ENCODE results near the gene SLC6A16.
"Not testable (repeated sequence)": the region's sequence is repeated elsewhere in the genome, so short reads cannot be mapped to it uniquely, and the experiment has no call there.

SLC6A16 gene

DNA sequence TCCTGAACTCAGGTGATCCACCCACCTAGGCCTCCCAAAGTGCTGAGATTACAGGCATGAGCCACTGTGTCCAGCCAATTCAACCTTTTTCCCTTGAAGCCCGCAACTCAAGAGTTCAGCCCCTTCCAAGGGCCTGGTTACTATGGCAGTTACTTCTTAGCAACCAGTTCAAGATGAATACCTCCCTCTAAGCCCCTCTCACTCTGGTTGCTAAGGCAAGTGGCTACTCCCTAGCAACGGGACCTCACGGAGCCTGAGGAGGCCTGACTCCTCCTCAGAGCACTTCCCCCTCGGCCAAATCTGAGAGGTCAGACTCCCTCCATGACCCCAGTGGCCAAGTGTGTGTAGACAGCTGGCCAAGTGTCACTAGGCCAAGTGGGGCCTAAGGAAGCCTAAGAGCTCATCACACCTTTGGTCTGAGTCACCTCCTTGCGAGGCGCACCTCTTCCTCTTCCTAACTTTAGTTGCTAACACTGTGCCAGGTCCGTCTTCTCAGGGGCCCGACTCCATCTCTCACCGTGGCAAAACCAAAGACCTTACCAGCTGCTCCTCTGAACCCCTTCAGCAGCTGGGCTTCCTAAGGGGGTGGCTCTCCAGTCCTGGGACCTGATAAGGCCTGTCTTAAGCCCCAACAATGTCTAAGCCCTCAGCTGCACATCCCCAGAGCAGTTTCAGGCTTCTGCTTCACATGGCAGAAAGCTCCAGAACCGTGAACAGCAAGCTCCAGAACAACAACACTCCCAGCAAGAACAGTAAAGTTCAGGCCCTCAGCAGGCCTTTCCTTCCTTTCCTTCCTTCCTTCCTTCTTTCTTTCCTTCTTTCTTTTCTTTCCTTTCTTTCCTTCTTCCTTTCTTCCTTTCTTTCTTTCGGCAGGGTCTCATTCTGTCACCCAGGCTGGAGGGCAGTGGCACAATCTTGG, 19.8 kb upstream of the SLC6A16 start:
- DNase-seq (ENCODE audit: low read depth in 3 of 3), result no peak

- DNase-seq (ENCODE audit: low read depth in 3 of 3), result no peak
Measured at GRCh38 chr19:49343123-49343522, 18.1 kb upstream of the SLC6A16 start.

- DNase-seq (ENCODE audit: low read depth in 3 of 3), result no peak
Measured at GRCh38 chr19:49342291-49342721, 17.3 kb upstream of the SLC6A16 start.

- DNase-seq (ENCODE audit: low read depth in 3 of 3), result no peak
Measured at GRCh38 chr19:49340865-49341718, 16.1 kb upstream of the SLC6A16 start.

- no peak for DNase-seq (ENCODE audit: low read depth in 3 of 3)
Measured at GRCh38 chr19:49340069-49340864, 15.3 kb upstream of the SLC6A16 start.

DNA sequence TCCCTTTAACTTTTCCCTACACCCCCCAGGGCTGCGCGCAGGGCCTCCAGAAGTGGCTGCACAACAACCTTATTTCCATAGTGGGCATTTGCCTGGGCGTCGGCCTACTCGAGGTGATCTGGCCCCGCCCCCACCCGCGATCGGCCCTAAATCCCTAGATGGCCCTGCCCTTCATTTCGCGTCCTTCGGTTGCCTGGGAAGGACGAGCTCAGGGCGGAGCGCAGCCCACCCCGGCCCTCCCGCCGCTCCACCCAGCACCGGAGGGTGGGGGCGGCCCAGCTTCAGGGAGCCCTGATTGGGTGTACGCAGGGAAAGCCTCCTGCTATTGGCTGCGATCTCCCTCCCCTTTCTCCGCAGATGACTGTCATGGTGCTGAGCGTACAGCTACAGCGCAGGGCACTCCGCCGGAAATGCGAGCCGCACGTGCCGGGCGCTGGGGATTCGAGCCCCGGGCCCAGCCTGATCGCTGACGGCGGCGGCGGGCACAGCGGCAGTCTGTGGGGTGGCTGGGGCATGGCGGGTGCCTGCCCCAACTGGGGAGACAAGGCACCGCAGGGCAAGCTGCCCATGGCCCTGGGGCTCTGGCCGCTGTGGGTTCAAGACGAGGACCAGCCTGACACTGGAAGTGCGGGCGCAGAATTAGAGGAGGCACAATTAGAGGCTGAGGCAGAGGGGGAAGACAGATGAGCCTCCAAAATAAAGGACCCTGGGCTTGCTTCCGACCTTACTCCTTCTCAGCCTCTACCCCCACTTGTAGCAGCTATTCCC, 14.5 kb upstream of the SLC6A16 start:
- no peak for DNase-seq (ENCODE audit: low read depth in 3 of 3)

- no peak for DNase-seq (ENCODE audit: low read depth in 3 of 3)
Measured at GRCh38 chr19:49338691-49339300, 13.8 kb upstream of the SLC6A16 start.

- no peak for DNase-seq (ENCODE audit: low read depth in 3 of 3)
Measured at GRCh38 chr19:49338023-49338677, 13.2 kb upstream of the SLC6A16 start.

DNA sequence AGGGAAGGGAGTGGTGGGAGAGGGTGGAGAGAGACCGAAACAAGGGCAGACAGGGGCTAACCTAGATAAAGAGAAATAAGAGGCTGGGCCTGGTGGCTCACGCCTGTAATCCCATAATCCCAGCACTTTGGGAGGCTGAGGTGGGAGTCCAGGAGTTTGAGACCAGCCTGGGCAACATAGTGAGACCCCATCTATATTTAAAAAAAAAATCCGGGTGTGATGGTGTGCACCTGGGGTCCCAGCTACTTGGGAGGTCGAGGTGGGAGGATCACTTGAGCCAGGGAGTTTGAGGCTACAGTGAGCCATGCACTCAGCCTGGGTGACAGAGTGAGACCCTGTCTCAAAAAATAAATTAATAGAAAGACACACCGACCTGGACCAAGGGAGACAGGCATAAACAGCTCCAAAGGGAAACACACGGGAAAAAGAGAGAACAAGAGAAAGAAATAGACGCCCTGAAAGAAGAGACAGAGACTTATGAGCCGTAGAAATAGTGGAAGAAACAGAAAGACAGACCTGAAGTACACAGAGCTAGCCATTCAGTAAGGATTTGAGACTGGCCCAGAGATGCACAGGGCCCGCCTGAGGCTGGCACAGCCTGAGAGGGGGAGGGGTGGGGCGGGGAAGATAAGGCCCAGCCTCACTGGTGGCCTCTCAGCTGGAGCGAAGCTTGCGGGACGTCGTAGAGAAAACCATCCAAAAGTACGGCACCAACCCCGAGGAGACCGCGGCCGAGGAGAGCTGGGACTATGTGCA, 12.5 kb upstream of the SLC6A16 start:
- DNase-seq (ENCODE audit: low read depth in 3 of 3), result no peak

DNA sequence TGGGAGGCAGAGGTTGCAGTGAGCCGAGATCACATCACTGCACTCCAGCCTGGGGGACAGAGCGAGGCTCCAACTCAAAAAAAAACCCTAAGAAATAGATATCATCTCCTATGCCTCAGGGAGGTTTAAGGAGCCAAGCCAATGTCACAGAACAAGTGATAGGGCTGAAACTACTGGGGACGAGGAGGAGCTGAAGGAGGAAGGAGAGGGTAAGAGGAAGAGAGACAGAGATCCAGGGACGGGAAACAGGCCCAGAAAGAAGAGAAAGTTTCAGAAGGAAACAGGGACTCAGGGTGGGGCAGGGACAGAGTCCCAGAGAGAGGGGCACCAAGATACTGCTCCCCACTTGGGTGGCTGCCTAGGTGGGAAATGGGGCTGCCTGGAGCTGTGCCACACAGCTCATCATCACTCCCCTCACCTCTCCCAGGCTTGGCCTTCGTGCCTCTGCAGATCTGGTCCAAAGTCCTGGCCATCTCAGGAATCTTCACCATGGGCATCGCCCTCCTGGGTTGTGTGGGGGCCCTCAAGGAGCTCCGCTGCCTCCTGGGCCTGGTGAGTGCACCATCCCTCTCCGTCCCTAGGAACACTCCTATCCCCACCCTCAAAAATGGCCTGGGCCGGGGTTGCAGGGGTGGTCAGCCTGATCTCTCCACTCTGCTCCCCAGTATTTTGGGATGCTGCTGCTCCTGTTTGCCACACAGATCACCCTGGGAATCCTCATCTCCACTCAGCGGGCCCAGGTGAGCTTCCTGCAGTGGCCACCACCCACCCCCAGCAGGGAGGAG, 11.7 kb upstream of the SLC6A16 start:
- DNase-seq (ENCODE audit: low read depth in 3 of 3), result no peak

DNA sequence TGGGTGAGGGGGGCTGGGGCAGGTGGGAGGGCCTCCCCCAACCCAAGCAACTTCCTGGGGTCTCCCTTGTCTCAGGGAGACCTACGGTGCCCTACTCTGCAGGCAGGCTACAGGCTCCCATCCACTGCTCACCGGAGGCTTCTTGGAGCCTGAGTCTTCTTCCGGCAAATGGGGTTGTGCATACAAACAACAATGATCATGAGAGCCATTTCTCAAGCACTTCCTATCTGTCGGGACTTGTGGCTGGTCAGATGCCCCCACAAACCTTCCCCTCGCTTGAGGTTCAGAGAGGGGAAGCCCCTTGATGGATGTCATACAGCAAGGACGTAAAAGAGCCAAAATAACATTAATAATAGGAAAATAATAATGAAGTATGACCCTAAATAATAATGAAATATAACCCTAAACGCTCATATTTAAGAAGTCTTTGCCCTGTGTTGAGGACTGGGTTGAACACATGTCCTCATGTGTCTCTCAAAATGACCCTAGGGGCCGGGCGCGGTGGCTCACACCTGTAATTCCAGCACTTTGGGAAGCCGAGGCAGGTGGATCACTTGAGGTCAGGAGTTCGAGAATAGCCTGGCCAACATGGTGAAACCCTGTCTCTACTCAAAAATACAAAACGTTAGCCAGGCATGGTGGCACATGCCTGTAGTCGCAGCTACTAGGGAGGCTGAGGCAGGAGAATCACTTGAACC, 10.9 kb upstream of the SLC6A16 start:
- no peak for DNase-seq (ENCODE audit: low read depth in 3 of 3)

- peak in 1 of 3 experiments; percentile 18 for DNase-seq (ENCODE audit: low read depth in 3 of 3)
Measured at GRCh38 chr19:49335071-49335783, 10.2 kb upstream of the SLC6A16 start, which contains the start of gene CD37. TSS of gene CD37 (plus strand) at chr19:49335406. CDS start at chr19:49335541, 135 bp downstream.

- peak; percentile 44 to 55 (median 50) for DNase-seq (ENCODE audit: low read depth in 3 of 3)
Measured at GRCh38 chr19:49333811-49334288, 8.9 kb upstream of the SLC6A16 start.

GRCh38 chr19:49333418-49333805, 8.4 kb upstream of the SLC6A16 start:
- DNase-seq (ENCODE audit: low read depth in 3 of 3), result no peak

DNA sequence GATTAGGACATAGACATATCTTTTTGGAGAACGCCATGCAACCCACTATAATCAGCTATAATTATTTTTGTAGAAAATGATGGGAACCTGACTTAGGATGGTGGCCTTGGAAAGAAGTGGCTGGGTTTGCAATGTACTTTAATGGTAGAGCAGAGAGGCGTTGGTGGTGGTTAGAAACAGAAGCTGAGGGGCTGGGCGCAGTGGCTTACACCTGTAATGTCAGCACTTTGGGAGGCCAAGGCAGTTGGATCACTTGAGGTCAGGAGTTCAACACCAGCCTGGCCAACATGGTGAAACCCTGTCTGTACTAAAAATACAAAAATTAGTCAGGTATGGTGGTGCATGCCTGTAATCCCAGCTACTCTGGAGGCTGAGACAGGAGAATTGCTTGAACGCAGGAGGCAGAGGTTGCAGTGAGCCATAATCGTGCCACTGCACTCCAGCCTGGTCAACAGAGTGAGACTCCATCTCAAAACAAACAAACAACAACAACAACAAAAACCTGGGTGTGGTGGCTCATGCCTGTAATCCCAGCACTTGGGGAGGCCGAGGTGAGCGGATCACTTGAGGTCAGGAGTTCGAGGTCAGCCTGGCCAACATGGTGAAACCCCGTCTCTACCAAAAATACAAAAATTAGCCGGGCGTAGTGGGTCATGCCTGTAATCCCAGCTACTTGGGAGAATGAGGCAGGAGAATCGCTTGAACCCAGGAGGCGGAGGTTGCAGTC, 7.9 kb upstream of the SLC6A16 start:
- not testable (repeated sequence) for DNase-seq (ENCODE audit: low read depth in 3 of 3)

DNA sequence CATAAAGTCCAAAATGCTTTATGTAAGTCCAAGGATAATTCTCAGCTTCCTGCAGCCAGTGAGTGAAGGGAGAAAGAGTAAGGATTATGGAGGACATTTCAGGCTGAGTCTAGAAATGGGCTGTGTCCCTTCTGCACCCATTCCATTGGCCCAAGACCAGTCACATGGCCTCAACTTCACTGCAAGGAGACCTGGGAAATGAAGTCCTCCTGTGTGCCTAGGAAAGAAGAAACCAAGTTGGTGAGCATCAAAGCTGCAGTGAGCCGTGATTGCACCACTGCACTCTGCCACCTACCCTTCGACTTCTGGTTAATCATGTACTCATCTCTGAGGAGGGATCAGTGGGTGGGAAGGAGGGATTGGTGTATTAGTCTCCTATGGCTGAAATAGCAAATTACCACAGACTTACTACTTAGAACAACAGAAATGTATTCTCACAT, 6.6 kb upstream of the SLC6A16 start:
- peak in 2 of 3 experiments; percentile 28 to 45 for DNase-seq (ENCODE audit: low read depth in 3 of 3)

All from stimulated activated CD4-positive, alpha-beta T cell treated with anti-CD3 and anti-CD28 coated beads, TNF-alpha, amount 100 ng/mL, for 4 hours (primary cell).